WTC11 (cell line): Measurements from ENCODE around the gene LIN9. TPM values are rescaled to one million over a fixed set of nuclear protein-coding genes. Genes with fewer than 3 reads are reported as not detected.

ENCODE experiments used
- CTCF ChIP-seq: fragments of 200-600 bp; IDR thresholded peaks from 2 replicates; pipeline ENCODE4 v1.8.0; 2022; ENCODE audit warnings: antibody characterized with exemption
- ESRRA ChIP-seq: sonication (generic); formaldehyde crosslinking; IDR thresholded peaks from 2 replicates; pipeline ENCODE4 v1.8.1; 2022; ENCODE audit warnings: mild to moderate bottlenecking, missing genetic modification reagents, borderline replicate concordance
- NFATC4 ChIP-seq: fragments of 250-450 bp; sonication (Bioruptor Pico); IDR thresholded peaks from 2 replicates; pipeline ENCODE4 v1.9.0; 2021; ENCODE audit warnings: mild to moderate bottlenecking
- NFYB ChIP-seq: sonication (generic); formaldehyde crosslinking; conservative IDR thresholded peaks from 2 replicates; pipeline ENCODE4 v1.8.0; 2022; ENCODE audit warnings: low read depth, missing genetic modification reagents
- SMAD4 ChIP-seq: sonication (generic); formaldehyde crosslinking; IDR thresholded peaks from 2 replicates; pipeline ENCODE4 v1.8.0; 2022; ENCODE audit warnings: mild to moderate bottlenecking, missing genetic modification reagents
- TCF7 ChIP-seq: sonication (generic); formaldehyde crosslinking; IDR thresholded peaks from 2 replicates; pipeline ENCODE4 v1.8.0; 2022; ENCODE audit warnings: mild to moderate bottlenecking, low read depth, missing genetic modification reagents, moderate library complexity
- TEAD1 ChIP-seq: sonication (generic); formaldehyde crosslinking; IDR thresholded peaks from 2 replicates; pipeline ENCODE4 v1.8.0; 2022; ENCODE audit warnings: mild to moderate bottlenecking, missing genetic modification reagents
- ZNF532 ChIP-seq: fragments of 250-450 bp; sonication (Bioruptor Pico); IDR thresholded peaks from 2 replicates; pipeline ENCODE4 v1.9.0; 2021; ENCODE audit warnings: mild to moderate bottlenecking, borderline replicate concordance
- total RNA-seq: library from RNA; stranded (reverse); gene quantifications from 3 replicates; pipeline ENCODE4 v1.2.3, GENCODE V29; 2021
- TF ChIP-seq, protein P1 (sequence below): sonication (generic); formaldehyde crosslinking; IDR thresholded peaks from 2 replicates; pipeline ENCODE4 v1.8.1; 2023; ENCODE audit warnings: mild to moderate bottlenecking, missing genetic modification reagents
- TF ChIP-seq, protein P2 (sequence below): sonication (generic); formaldehyde crosslinking; IDR thresholded peaks from 2 replicates; pipeline ENCODE4 v1.8.0; 2023; ENCODE audit warnings: missing genetic modification reagents, mild to moderate bottlenecking, borderline replicate concordance
- TF ChIP-seq, protein P3 (sequence below): fragments of 250-450 bp; sonication (Bioruptor Pico); IDR thresholded peaks from 2 replicates; pipeline ENCODE4 v1.9.0; 2021; ENCODE audit warnings: mild to moderate bottlenecking
- TF ChIP-seq, protein P4 (sequence below): sonication (generic); formaldehyde crosslinking; IDR thresholded peaks from 2 replicates; pipeline ENCODE4 v1.8.0; 2022; ENCODE audit warnings: mild to moderate bottlenecking, missing genetic modification reagents

The LIN9 gene
- total RNA-seq, 1 experiment from 2014 or later, result 15.7 TPM

- TF ChIP-seq TEAD1 (CRISPR knock-in tag) (no peak), ZNF532 (CRISPR knock-in tag) (no peak), TCF7 (CRISPR knock-in tag) (no peak), CTCF (no peak), NFATC4 (CRISPR knock-in tag) (no peak), ESRRA (CRISPR knock-in tag) (no peak), NFYB (CRISPR knock-in tag) (no peak), SMAD4 (CRISPR knock-in tag) (no peak)
- TF ChIP-seq, protein P1, sequence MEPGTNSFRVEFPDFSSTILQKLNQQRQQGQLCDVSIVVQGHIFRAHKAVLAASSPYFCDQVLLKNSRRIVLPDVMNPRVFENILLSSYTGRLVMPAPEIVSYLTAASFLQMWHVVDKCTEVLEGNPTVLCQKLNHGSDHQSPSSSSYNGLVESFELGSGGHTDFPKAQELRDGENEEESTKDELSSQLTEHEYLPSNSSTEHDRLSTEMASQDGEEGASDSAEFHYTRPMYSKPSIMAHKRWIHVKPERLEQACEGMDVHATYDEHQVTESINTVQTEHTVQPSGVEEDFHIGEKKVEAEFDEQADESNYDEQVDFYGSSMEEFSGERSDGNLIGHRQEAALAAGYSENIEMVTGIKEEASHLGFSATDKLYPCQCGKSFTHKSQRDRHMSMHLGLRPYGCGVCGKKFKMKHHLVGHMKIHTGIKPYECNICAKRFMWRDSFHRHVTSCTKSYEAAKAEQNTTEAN (CRISPR knock-in tag), result no peak
- TF ChIP-seq, protein P2, sequence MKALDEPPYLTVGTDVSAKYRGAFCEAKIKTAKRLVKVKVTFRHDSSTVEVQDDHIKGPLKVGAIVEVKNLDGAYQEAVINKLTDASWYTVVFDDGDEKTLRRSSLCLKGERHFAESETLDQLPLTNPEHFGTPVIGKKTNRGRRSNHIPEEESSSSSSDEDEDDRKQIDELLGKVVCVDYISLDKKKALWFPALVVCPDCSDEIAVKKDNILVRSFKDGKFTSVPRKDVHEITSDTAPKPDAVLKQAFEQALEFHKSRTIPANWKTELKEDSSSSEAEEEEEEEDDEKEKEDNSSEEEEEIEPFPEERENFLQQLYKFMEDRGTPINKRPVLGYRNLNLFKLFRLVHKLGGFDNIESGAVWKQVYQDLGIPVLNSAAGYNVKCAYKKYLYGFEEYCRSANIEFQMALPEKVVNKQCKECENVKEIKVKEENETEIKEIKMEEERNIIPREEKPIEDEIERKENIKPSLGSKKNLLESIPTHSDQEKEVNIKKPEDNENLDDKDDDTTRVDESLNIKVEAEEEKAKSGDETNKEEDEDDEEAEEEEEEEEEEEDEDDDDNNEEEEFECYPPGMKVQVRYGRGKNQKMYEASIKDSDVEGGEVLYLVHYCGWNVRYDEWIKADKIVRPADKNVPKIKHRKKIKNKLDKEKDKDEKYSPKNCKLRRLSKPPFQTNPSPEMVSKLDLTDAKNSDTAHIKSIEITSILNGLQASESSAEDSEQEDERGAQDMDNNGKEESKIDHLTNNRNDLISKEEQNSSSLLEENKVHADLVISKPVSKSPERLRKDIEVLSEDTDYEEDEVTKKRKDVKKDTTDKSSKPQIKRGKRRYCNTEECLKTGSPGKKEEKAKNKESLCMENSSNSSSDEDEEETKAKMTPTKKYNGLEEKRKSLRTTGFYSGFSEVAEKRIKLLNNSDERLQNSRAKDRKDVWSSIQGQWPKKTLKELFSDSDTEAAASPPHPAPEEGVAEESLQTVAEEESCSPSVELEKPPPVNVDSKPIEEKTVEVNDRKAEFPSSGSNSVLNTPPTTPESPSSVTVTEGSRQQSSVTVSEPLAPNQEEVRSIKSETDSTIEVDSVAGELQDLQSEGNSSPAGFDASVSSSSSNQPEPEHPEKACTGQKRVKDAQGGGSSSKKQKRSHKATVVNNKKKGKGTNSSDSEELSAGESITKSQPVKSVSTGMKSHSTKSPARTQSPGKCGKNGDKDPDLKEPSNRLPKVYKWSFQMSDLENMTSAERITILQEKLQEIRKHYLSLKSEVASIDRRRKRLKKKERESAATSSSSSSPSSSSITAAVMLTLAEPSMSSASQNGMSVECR (CRISPR knock-in tag), result no peak
- TF ChIP-seq, protein P3, sequence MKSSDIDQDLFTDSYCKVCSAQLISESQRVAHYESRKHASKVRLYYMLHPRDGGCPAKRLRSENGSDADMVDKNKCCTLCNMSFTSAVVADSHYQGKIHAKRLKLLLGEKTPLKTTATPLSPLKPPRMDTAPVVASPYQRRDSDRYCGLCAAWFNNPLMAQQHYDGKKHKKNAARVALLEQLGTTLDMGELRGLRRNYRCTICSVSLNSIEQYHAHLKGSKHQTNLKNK (CRISPR knock-in tag), result no peak
- TF ChIP-seq, protein P4, sequence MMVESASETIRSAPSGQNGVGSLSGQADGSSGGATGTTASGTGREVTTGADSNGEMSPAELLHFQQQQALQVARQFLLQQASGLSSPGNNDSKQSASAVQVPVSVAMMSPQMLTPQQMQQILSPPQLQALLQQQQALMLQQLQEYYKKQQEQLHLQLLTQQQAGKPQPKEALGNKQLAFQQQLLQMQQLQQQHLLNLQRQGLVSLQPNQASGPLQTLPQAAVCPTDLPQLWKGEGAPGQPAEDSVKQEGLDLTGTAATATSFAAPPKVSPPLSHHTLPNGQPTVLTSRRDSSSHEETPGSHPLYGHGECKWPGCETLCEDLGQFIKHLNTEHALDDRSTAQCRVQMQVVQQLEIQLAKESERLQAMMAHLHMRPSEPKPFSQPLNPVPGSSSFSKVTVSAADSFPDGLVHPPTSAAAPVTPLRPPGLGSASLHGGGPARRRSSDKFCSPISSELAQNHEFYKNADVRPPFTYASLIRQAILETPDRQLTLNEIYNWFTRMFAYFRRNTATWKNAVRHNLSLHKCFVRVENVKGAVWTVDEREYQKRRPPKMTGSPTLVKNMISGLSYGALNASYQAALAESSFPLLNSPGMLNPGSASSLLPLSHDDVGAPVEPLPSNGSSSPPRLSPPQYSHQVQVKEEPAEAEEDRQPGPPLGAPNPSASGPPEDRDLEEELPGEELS (CRISPR knock-in tag), result no peak
Measured at GRCh38 chr1:226293553-226293920, 15.4 kb downstream of the LIN9 start (continued).
